H1 (cell line): ENCODE data around the gene E2F8. TPM values are rescaled to one million over a fixed set of nuclear protein-coding genes. Genes with fewer than 3 reads are reported as not detected.

ENCODE experiments used
- BRCA1 ChIP-seq: IDR thresholded peaks from 2 replicates; pipeline ENCODE4 v1.6.1; 2012; ENCODE audit warnings: low read depth, low read length, improper control_type of control experiment
- CHD1 ChIP-seq: IDR thresholded peaks from 2 replicates; pipeline ENCODE4 v1.6.1; 2012; ENCODE audit warnings: low read depth, low read length, improper control_type of control experiment
- CHD2 ChIP-seq: IDR thresholded peaks from 2 replicates; pipeline ENCODE4 v1.6.1; 2012; ENCODE audit warnings: low read length, improper control_type of control experiment
- NANOG ChIP-seq: IDR thresholded peaks from 2 replicates; pipeline ENCODE4 v1.6.1; 2011; ENCODE audit warnings: low read length, low read depth, mild to moderate bottlenecking, inconsistent platforms; ENCODE audit not compliant: insufficient read depth, poor library complexity, severe bottlenecking
- RNF2 ChIP-seq: fragments of 200-900, 300-1000 bp; sonication (generic); IDR thresholded peaks from 2 replicates; pipeline ENCODE4 v1.7.1; 2016; ENCODE audit warnings: borderline replicate concordance, low read depth, mild to moderate bottlenecking, antibody characterized with exemption, low read length; ENCODE audit not compliant: poor library complexity, severe bottlenecking; ENCODE audit errors: missing control alignments
- ZNF274 ChIP-seq: IDR thresholded peaks from 2 replicates; pipeline ENCODE4 v1.7.0; 2012; ENCODE audit warnings: low read length, borderline replicate concordance; ENCODE audit errors: extremely low read depth
- polyA plus RNA-seq, 7 experiments: library from polyadenylated mRNA; depleted of rRNA in 3 of 7; stranded (reverse) in 5 of 7; unstranded in 2 of 7; fragments of >200 nt in 5 of 7; fragments of 200-250 nt in 2 of 7; gene quantifications; 1 replicate in 5 of 7; 2 replicates in 1 of 7; 4 replicates in 1 of 7; pipeline versions ENCODE4 v1.2.1 to v1.2.3, GENCODE V29; 2011 to 2013; ENCODE audit warnings: missing spikeins in 2 of 7, mixed read lengths in 2 of 7
- total RNA-seq: library from RNA; stranded (reverse); fragmentation: NEBNext Ultra II Directional; extraction: Animal tissue kit (Norgen Biotek cat#: 25700); gene quantifications from 2 replicates; pipeline ENCODE4 v1.2.1, GENCODE V29; 2021

E2F8 gene
- total and polyA plus RNA-seq, 2 of the 8 experiments (the other 6 are each of a cell fraction or from before 2014, with no cell fraction given), result 5.4 to 11.4 TPM

- TF ChIP-seq BRCA1, result no peak
- no peak for TF ChIP-seq RNF2
- TF ChIP-seq CHD2, result no peak
- TF ChIP-seq CHD1, result no peak
- TF ChIP-seq NANOG, result no peak
- TF ChIP-seq ZNF274, result no peak
- TF ChIP-seq, all 59 proteins: peak for 0
Measured at GRCh38 chr11:19200410-19201201, 40.1 kb downstream of the E2F8 start (continued).
